HG03354 (cell line): ENCODE measurements around the gene PDPR.
"Not testable (repeated sequence)": the region's sequence is repeated elsewhere in the genome, so short reads cannot be mapped to it uniquely, and the experiment has no call there.

ENCODE experiments used
- ATAC-seq: cut with Tn5 transposase; IDR thresholded peaks from one replicate; pipeline ENCODE4 v1.9.1; 2021; ENCODE audit warnings: mild to moderate bottlenecking; ENCODE audit not compliant: unreplicated experiment, poor library complexity, severe bottlenecking

The PDPR gene

DNA sequence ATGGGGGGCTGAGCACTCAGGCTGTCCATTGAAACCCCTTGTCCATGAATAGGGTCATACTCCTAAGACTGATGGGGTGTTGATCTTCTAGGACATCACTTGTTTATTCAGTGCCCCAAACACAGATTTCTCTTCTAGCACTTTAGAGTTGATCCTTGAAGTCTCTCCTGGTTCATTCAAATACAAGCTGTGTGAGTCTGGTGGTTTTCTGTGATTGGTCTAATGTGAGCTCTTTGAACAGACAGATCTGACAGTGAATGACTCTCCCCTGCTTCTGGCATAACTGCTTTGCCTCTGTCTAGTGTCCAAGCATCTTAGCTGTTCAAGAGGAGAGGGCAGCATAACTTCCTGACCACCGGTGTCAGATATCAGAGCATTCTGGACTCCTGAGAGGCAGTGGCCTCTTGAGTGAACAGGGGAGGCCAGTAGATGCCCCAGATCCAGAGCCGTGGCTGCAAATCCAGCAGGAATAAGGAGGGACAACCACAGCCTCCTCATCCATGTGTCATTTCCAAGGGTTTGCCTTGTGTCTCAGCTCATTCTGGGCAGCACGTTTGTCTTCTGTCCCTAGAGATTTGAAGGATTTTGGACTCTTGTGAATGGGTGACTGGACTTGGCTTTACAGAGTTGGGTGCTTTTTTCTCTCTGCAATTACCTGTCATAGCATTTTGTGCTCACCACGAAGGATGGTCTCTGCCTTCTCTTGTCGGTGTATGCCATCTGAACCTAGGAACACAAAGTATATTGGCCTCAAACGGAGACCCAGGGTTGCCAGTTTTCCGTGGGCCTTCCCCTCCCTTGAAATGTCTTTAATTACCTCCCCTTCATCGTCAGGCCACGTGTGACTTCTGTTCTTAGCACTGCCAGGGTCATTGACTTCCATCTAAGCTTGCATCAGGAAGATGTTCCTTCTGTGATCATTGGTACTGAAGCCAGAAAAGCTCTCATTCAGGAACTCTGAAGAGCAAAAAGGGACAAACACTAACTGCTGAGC lies 45.5 kb downstream of the PDPR start:
- ATAC-seq = no peak

DNA sequence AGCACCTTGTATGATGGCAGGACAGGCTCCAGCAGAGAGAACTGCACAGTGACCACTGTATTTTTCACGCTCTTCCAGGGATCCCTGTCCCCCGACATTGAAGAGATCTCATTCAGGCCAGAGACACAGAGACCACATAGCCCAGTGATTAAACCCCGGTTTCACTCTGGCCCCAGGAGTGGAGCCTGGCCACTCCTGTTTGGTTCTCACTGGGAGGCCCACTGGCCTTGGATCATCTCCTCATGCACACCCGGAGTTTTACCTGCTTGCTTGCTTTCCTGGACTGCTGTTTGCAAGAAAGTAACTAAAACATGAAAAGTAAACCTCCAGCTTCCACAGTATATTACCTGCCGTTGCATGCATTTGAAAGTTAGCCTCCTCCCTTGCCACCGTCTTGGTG lies 46.3 kb downstream of the PDPR start:
- ATAC-seq = no peak

- ATAC-seq = no peak
These were observed 46.7 kb downstream of the PDPR start for GRCh38 chr16:70160821-70161220.

GRCh38 chr16:70161350-70161749 lies 47.2 kb downstream of the PDPR start:
- ATAC-seq = no peak

- ATAC-seq = no peak
These were observed 47.9 kb downstream of the PDPR start for GRCh38 chr16:70162041-70162451.

DNA sequence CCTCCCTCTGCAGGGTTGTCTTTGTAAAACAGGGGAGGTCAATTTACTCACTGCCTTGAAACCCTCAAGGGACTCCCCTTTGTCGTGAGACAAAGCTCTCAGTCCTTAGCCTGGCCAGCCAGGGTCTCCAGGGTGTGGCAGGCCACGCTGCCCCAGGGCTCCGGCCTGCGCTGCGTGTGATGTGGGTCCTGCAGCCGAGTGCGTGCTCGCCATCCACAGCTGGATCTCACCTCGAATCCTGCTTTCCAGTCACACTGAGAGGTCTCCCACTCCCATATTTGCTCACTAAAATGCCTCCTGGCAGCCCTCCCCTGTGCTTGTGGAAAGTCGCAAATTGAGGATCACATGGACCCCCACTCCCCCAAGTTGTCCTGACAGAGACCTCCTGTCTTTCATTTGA lies 49.5 kb downstream of the PDPR start:
- no peak for ATAC-seq

GRCh38 chr16:70166688-70167087 lies 52.6 kb downstream of the PDPR start:
- ATAC-seq = not testable (repeated sequence)

- not testable (repeated sequence) for ATAC-seq
These were observed 59.2 kb downstream of the PDPR start, which contains the start of gene CLEC18C for GRCh38 chr16:70173212-70173837. CLEC18C (plus strand) TSS chr16:70173787; CDS start chr16:70174279, 492 bp downstream.

DNA sequence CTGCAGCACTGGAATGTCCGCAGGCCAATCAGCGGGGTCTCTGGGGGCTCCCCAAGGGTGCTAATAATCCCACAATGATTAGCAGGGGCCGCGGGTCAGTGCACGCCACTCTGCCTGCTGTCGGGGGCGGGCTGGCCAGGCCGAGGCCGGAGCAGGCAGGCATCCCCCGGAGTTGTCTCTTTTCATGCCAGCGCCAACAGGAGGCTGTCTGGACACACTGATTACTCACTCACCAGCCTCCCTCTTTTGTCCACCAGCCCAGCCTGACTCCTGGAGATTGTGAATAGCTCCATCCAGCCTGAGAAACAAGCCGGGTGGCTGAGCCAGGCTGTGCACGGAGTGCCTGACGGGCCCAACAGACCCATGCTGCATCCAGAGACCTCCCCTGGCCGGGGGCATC lies 59.8 kb downstream of the PDPR start:
- not testable (repeated sequence) for ATAC-seq

- ATAC-seq = not testable (repeated sequence)
These were observed 60.3 kb downstream of the PDPR start for GRCh38 chr16:70174387-70174932.

DNA sequence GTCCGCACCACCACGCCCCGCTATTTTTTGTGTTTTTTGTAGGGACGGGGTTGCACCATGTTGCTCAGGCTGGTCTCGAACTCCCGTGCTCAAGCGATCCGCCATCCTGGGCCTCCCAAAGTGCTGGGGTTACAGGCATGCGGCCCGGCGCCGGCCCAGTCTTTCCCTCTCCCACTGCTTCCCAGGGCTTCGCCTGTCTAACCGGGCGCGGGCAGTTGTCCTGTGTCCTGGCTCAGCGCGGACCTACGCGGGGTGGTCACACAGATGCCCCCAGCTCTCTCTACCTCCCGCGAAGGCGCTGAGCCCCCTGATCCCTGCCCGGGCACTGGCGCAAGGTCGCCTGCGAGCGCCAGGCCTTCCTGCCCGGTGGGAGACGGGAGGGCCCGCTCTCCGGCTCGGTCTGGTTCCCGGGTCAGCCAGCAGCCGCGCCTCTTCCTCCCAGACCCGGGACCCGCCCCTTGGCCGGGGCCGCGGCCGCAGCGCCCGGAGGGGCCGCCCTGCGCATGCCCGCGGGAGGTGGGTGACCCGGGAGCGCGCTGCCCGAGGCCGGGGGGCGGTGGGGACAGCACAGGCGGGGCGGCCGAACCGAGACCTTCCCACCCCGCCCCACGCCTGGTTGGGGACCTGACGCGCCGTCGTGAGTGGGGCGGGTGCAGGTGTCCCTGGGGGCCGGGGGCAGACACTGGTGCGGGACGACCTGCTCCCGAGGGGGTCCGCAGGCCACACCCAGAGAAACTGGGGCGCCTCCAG lies 73.9 kb downstream of the PDPR start:
- peak; percentile 44 for ATAC-seq

DNA sequence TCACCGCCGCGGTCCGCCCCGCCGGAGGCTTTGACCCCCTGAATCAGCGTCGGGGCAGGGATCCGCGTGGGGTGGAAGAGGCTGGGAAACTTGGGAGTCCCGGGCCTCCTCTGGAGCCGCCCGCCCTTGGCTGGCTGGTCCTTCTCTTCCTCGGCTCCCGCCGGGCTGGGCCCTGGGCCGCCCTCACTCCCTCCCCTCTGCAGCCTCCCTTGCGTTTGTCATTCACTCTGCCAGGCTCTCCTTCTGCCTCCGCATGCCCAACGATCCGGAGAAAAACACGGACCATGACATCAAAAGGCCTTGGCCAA lies 74.4 kb downstream of the PDPR start:
- peak; percentile 12 for ATAC-seq

- ATAC-seq = not testable (repeated sequence)
These were observed 76.4 kb downstream of the PDPR start for GRCh38 chr16:70190574-70190973.

DNA sequence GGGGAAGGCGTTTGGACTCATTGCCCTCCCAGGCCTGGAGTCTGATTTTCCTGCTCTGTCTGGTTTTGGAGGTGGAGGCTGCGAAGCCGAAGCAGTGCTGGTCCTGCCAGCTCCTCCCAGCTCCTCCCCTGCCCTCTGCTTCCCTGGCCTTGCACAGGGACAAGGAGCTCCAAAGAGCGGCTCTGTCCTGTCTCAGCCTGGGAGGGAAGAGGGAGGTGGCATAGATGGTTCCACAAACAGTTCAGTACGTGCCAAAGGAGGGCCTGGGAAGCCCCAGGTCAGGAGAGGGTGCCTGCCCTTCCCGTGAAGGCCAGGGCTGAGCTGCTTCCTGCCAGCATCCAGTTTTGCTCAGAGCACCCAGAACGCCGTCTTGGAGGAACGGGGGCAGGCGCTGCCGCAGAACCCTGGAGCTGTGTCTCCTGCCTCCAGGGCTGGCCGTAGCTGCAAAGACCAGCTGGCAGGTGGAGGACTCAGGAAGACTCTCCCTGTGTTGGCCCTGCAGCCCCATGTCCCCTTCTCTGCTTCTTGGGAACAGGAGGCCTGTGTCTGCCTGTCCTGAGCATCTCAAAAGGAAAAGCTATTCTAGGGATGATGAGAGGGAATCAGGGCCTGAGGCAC lies 82.7 kb downstream of the PDPR start:
- not testable (repeated sequence) for ATAC-seq

GRCh38 chr16:70197611-70198010 lies 83.5 kb downstream of the PDPR start:
- ATAC-seq = not testable (repeated sequence)

DNA sequence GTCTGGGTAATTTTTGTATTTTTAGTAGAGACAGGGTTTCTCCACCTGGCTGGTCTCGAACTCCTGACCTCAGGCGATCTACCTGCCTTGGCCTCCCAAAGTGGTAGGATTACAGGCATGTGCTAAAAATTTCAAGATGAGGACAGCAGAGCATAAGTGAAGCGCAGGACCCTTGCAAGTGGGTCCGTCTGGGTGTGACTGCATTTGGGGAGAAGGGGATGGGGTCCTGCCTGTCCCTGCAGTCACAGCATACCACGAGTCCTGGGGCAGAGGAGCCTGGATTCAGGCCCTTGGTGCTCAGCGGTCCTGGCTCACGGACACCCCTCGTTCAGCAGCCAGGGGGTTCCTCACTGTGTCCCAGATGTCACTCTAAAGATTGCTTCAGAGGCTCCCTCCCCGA lies 84.1 kb downstream of the PDPR start:
- ATAC-seq = not testable (repeated sequence)

DNA sequence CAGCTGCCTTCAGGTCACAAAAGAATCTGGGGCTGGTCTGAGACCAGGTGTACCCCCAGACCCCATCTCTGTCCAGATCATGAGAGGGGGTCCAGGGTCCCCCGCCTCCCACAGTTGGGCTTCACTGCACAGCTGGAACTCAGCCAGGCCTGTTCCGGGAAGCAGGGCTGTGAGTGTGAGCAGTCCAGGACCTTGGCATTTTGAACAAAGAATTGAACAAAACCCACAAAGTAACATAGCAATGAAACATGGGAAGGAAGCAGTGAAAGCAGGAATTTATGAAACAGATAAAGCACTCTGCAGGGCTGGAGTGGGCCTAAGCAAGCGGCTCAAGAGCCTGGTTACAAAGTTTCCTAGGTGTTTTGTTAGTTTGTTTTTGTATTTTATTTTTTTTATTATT lies 84.5 kb downstream of the PDPR start:
- not testable (repeated sequence) for ATAC-seq

DNA sequence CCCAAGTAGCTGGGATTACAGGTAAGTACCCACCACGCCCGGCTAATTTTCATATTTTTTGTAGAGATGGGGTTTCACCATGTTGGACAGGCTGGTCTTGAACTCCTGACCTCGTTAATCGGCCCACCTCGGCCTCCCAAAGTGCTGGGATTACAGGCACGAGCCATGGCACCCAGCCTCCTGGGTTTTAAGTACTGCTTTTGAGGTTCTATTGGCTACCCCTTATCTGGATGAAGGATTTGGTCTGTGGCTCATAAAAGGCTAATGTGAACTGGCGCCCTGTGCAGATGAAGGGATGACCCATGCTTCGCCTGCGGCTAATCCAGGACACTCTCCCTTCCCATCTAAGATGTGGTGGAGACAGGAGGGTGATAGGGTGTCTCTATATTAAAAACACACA lies 85.0 kb downstream of the PDPR start:
- not testable (repeated sequence) for ATAC-seq

DNA sequence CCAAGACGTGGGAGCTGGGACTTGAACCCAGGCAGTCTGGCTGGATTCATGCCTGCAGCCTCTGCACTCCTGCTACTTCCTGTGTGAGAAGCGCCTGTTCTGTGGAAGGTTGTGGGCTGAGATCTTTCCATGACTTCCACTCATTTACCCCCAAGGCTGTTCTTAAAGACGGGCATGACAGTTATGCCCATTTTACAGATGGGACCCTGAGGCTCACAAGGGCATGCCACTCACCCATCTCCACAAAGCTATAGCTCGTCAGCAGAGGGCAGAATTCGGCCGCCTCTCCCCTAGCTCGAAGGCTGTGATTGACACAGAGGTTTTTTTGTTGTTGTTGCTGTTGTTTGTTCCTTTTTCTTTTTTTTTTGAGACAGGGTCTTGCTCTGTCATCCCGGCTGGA lies 85.9 kb downstream of the PDPR start:
- not testable (repeated sequence) for ATAC-seq

DNA sequence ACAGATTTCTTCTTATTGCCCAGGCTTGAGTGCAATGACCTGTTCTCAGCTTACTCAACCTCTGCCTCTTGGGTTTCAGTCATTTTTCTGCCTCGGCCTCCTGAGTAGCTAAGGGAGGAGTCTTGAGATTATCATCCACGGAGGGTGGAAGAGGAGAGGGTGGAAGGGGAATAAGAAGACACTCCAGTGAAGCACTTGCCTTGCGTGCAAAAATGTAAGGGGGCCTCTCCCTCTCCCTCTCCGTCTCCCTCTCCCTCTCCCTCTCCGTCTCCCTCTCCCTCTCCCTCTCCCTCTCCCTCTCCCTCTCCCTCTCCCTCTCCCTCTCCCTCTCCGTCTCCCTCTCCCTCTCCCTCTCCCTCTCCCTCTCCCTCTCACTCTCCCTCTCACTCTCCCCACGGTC lies 89.4 kb downstream of the PDPR start:
- not testable (repeated sequence) for ATAC-seq
